ENCODE results near the gene EFHC2. TPM values are rescaled to one million over a fixed set of nuclear protein-coding genes. Genes with fewer than 3 reads are reported as not detected.
"Not testable (repeated sequence)": the region's sequence is repeated elsewhere in the genome, so short reads cannot be mapped to it uniquely, and the experiment has no call there.

Gene EFHC2
- total and polyA plus RNA-seq, 2 donors = 2.0 to 6.1 TPM

DNA sequence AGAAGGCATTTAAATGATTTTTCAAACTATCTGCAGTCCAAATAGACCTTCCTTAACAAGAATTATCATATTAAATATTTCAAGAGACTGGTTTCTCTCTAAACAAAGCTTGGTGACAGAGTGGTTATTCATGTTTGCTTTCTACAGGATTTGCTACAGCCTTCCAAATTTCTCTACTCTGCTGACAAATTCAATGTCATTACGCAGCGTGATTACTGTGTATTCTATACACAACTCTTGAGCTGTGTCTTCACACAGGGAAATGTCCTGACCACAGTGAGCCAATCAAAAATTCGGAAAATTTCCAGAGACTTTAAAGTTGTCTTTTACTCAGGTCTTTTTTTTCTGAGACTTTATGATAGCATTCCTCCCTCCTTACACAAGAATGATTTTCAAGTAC, 75.6 kb downstream of the EFHC2 start:
- WGBS = 58% methylated on average over 3 of the region's 3 CpGs
- Histone ChIP-seq H3K4me3 (ENCODE audit: low read depth, low read length) (no peak overlapping the region), H3K4me1 (ENCODE audit: insufficient read depth) (no peaks in the 10 kb centered on the region), H3K36me3 (ENCODE audit: insufficient read depth) (no peaks in the 10 kb centered on the region), H3K27ac (ENCODE audit: low read depth) (no peak overlapping the region)
- DNase-seq (ENCODE audit: extremely low spot score) = no peak

DNA sequence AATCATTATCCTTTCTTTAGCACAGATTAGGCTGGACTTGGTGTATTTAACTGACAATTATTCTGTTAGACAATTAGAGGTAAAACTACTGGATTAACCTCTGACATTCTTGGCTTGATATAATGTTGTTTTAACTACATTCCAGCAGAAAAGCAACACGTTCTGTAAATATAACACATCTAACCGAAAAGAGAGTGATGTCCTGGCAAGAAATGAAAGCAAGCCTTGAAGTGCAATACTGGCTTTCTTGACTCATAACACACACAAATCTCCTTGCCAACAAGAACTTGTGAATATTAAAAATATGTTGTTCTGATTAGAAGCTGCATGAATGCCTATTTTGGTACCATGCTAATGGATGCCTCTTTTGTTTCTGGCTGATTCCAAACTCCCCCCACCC, 76.4 kb downstream of the EFHC2 start:
- Histone ChIP-seq H3K27ac (ENCODE audit: low read depth) (no peak overlapping the region), H3K4me1 (ENCODE audit: insufficient read depth) (no peaks in the 10 kb centered on the region), H3K4me3 (ENCODE audit: low read depth, low read length) (no peak overlapping the region), H3K36me3 (ENCODE audit: insufficient read depth) (no peaks in the 10 kb centered on the region)
- 16% methylated on average over 2 of the region's 2 CpGs for WGBS
- DNase-seq (ENCODE audit: extremely low spot score) = no peak

DNA sequence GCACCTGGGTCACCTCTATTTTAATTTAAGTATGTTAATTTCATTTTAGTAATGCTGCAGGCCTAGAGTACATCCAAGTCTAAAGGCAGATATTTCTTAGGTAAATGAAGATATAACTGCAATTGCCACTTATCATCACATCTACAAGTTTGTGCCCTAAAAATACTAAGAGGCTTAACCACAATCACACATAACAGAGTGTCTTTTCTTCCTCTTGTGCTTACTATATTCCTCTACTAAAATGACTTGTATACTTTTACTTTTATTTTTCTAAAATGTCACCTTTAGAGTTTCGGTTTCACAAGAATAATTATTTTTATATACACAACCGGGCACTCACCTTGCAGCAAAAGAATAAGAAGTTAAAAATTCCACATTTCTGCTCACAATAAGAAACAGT, 77.9 kb downstream of the EFHC2 start:
- 95% methylated on average over 2 of the region's 2 CpGs for WGBS
- no peak for DNase-seq (ENCODE audit: extremely low spot score)

DNA sequence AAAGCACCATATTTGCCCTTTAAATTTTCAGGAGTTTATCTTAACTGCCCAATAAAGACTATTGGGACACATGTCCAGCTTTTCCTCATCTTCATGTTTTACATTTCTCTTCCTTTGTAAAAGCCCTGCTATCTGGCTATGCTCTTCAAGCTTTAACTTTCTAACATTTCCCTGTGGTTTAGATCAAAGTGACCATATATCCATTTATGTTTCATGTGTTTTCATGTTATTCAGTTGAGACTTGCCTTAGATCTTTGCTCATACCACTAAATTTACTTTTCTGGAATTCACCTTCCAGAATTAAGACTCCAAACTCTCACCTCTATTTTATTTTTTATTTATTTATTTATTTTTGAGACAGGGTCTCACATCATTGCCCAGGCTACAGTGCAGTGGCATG, 78.5 kb downstream of the EFHC2 start:
- Histone ChIP-seq H3K27ac (ENCODE audit: low read depth) (no peak overlapping the region), H3K36me3 (ENCODE audit: insufficient read depth) (no peaks in the 10 kb centered on the region), H3K4me3 (ENCODE audit: low read depth, low read length) (no peak overlapping the region), H3K4me1 (ENCODE audit: insufficient read depth) (no peaks in the 10 kb centered on the region)
- no peak for DNase-seq (ENCODE audit: extremely low spot score)

More for the DNA sequence above, 77.9 kb downstream of the EFHC2 start:
- Histone ChIP-seq H3K4me3 (ENCODE audit: low read depth, low read length) (no peak overlapping the region), H3K36me3 (ENCODE audit: insufficient read depth) (no peaks in the 10 kb centered on the region), H3K4me1 (ENCODE audit: insufficient read depth) (no peaks in the 10 kb centered on the region), H3K27ac (ENCODE audit: low read depth) (no peak overlapping the region)

DNA sequence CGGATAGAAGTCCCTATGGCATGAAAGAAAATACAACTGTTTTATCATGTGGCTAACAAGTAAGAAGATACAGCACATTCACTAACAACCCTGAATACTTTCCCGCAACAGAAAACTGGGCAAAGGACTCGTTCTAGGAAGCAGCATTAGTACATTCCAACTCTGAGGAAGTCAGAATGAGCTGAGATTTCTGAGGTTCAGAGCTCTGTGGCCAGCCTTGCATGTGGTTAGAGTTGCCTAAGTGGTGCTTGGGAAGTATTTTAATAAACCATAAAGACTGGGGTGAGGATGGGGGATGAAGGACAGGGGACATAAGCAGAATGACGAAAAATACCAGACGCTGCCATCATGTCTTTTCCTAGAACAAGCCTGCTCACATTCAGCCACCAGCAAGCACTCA, 82.2 kb downstream of the EFHC2 start:
- WGBS = 89% methylated on average over 5 of the region's 5 CpGs
- DNase-seq (ENCODE audit: extremely low spot score) = no peak
- H3K4me1 ChIP-seq (ENCODE audit: insufficient read depth) = no peaks in the 10 kb centered on the region
- no peak overlapping the region for H3K4me3 ChIP-seq (ENCODE audit: low read depth, low read length)
- H3K27ac ChIP-seq (ENCODE audit: low read depth) = no peak overlapping the region
- H3K36me3 ChIP-seq (ENCODE audit: insufficient read depth) = no peaks in the 10 kb centered on the region

DNA sequence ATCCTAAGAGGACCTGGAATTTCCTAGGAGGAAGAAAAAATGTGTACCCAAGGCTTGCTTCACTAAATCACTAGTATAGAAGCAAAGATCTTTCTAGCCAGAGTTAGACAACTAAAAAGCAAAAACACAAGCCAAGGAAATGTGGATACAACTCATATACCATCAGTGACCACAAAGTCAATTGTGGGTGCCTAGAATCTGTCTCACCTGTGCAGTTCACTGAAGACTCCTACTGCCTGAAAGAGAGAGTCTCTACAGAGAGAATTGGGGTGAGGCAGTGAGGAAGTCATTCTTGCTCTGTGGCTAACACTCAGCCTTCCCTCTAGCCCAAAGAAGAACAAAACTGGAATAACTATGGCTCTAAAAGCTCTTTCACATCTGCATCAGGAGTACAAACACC, 82.9 kb downstream of the EFHC2 start:
- H3K27ac ChIP-seq (ENCODE audit: low read depth) = no peak overlapping the region
- no peaks in the 10 kb centered on the region for H3K36me3 ChIP-seq (ENCODE audit: insufficient read depth)
- no peak overlapping the region for H3K4me3 ChIP-seq (ENCODE audit: low read depth, low read length)
- no peaks in the 10 kb centered on the region for H3K4me1 ChIP-seq (ENCODE audit: insufficient read depth)
- no peak for DNase-seq (ENCODE audit: extremely low spot score)

DNA sequence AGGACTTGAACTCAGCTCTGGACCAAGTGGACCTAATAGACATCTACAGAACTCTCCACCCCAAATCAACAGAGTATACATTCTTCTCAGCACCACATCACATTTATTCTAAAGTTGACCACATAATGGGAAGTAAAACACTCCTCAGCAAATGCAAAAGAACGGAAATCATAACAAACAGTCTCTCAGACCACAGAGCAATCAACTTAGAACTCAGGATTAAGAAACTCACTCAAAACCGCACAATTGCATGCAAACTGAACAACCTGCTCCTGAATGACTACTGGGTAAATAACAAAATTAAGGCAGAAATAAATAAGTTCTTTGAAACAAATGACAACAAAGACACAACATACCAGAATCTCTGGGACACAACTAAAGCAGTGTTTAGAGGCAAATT, 87.7 kb downstream of the EFHC2 start:
- not testable (repeated sequence) for DNase-seq (ENCODE audit: extremely low spot score); H3K4me3 ChIP-seq (ENCODE audit: low read depth, low read length); H3K36me3 ChIP-seq (ENCODE audit: insufficient read depth); H3K27ac ChIP-seq (ENCODE audit: low read depth); H3K4me1 ChIP-seq (ENCODE audit: insufficient read depth)
- WGBS = 84% methylated on average over 2 of the region's 2 CpGs

DNA sequence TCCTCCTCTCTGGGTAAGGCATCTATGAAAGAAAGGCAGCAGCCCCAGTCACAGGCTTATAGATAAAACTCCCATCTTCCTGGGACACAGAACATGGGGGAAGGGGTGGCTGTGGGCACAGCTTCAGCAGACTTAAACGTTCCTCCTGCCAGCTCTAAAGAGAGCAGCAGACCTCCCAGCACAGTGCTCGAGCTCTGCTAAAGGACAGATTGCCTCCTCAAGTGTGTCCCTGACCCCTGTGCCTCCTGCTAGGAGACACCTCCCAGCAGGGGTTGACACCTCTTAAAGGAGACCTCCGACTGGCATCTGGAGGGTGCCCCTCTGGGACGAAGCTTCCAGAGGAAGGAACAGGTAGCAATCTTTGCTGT, 89.9 kb downstream of the EFHC2 start:
- DNase-seq (ENCODE audit: extremely low spot score) = no peak
- no peaks in the 10 kb centered on the region for H3K36me3 ChIP-seq (ENCODE audit: insufficient read depth)
- H3K27ac ChIP-seq (ENCODE audit: low read depth) = no peak overlapping the region
- 54% methylated on average over 4 of the region's 4 CpGs for WGBS
- no peak overlapping the region for H3K4me3 ChIP-seq (ENCODE audit: low read depth, low read length)
- H3K4me1 ChIP-seq (ENCODE audit: insufficient read depth) = no peaks in the 10 kb centered on the region

DNA sequence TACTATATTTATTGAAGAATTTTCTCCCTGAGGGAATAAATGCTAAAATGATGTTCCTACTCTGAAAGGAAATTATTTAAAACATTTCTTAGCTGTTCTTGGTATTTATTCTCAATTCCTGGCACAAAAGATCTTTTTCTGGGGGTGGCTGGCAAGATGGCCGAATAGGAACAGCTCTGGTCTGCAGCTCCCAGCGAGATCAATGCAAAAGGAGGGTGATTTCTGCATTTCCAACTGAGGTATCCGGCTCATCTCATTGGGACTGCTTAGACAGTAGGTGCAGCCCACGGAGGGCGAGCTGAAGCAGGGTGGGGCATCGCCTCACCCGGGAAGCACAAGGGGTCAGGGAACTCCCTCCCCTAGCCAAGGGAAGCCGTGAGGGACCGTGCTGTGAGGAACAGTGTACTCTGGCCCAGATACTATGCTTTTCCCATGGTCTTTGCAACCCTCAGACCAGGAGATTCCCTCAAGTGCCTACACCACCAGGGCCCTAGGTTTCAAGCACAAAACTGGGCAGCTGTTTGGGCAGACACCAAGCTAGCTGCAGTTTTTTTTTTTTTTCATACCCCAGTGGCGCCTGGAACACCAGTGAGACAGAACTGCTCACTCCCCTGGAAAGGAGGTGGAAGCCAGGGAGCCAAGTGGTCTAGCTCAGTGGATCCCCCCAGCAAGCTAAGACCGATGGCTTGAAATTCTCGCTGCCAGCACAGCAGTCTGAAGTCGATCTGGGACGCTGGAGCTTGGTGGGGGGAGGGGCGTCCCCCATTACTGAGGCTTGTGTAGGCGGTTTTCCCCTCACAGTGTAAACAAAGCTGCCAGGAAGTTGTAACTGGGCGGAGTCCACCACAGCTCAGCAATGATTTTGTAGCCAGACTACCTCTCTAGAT, 90.5 kb downstream of the EFHC2 start:
- not testable (repeated sequence) for H3K4me3 ChIP-seq (ENCODE audit: low read depth, low read length); H3K27ac ChIP-seq (ENCODE audit: low read depth); H3K4me1 ChIP-seq (ENCODE audit: insufficient read depth); DNase-seq (ENCODE audit: extremely low spot score); H3K36me3 ChIP-seq (ENCODE audit: insufficient read depth)
- WGBS = 39% methylated on average over 17 of the region's 17 CpGs

GRCh38 chrX:44247468-44247867, 96.0 kb downstream of the EFHC2 start:
- no peaks in the 10 kb centered on the region for H3K36me3 ChIP-seq (ENCODE audit: insufficient read depth)
- WGBS = 94% methylated on average over 4 of the region's 4 CpGs
- no peak overlapping the region for H3K27ac ChIP-seq (ENCODE audit: low read depth)
- DNase-seq (ENCODE audit: extremely low spot score) = no peak
- no peaks in the 10 kb centered on the region for H3K4me1 ChIP-seq (ENCODE audit: insufficient read depth)
- no peak overlapping the region for H3K4me3 ChIP-seq (ENCODE audit: low read depth, low read length)

GRCh38 chrX:44246826-44247225, 96.6 kb downstream of the EFHC2 start:
- WGBS = 94% methylated on average over 2 of the region's 2 CpGs
- no peaks in the 10 kb centered on the region for H3K4me1 ChIP-seq (ENCODE audit: insufficient read depth)
- H3K36me3 ChIP-seq (ENCODE audit: insufficient read depth) = no peaks in the 10 kb centered on the region
- no peak for DNase-seq (ENCODE audit: extremely low spot score)
- H3K27ac ChIP-seq (ENCODE audit: low read depth) = no peak overlapping the region
- no peak overlapping the region for H3K4me3 ChIP-seq (ENCODE audit: low read depth, low read length)

DNA sequence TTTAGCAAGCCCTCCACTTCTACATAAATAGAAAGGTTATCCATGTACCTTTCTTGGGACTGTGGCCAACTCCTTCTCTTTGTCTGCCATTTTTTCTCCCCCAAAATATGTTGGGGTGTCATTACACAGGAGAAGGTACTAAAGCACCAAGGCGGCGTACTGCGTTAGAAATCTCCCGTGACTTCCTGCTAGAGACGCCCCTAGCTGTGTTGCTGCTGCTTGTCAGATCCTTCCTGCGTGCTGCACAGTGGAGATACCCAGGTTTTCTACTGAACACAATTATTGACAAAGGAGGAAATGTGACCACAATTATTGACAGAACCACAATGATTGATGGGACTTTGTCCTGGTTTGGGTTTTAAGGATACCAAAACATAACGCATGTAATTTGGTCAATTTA, 97.7 kb downstream of the EFHC2 start:
- no peaks in the 10 kb centered on the region for H3K4me1 ChIP-seq (ENCODE audit: insufficient read depth)
- H3K4me3 ChIP-seq (ENCODE audit: low read depth, low read length) = no peak overlapping the region
- H3K36me3 ChIP-seq (ENCODE audit: insufficient read depth) = no peaks in the 10 kb centered on the region
- WGBS = 87% methylated on average over 7 of the region's 7 CpGs
- DNase-seq (ENCODE audit: extremely low spot score) = no peak
- H3K27ac ChIP-seq (ENCODE audit: low read depth) = no peak overlapping the region

DNA sequence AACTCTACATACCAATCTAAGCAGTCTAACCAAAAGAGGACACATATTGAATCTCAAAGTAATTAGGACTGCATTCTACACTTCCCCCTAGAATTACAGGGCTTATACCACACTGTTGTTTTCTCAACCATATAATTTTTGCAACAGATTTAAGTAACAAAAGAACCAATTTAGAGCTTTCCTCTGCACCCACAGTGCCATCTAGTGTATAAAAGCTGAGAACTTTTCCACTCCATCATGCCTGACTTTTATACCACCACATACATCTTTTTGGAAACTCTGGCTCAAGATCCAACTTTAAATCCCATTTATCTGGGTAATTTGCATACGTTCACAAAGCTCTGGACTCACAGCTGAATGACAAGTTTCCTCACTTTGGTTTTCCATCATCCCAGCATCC, 99.5 kb downstream of the EFHC2 start:
- H3K27ac ChIP-seq (ENCODE audit: low read depth) = no peak overlapping the region
- H3K36me3 ChIP-seq (ENCODE audit: insufficient read depth) = no peaks in the 10 kb centered on the region
- no peaks in the 10 kb centered on the region for H3K4me1 ChIP-seq (ENCODE audit: insufficient read depth)
- WGBS = 31% methylated on average over 1 of the region's 1 CpG
- H3K4me3 ChIP-seq (ENCODE audit: low read depth, low read length) = no peak overlapping the region
- DNase-seq (ENCODE audit: extremely low spot score) = no peak

DNA sequence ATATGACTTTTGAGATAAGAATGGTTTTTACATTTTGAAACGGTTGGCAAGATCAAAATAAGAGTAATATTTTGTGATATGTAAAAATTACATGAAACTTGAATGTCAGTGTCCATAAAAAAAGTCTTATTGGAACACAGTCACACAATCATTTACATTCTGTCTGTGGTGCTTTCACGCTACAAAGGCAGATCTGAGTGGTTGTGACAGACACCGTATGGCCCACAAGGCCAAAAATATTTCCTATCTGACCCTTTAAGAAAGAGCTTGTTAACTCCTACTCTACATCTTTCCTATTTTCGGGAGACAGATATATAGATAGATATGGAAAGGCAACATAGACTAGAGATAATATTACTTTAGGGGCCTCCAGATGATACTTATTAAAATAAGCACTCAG, 101.9 kb downstream of the EFHC2 start:
- no peaks in the 10 kb centered on the region for H3K36me3 ChIP-seq (ENCODE audit: insufficient read depth)
- H3K4me1 ChIP-seq (ENCODE audit: insufficient read depth) = no peaks in the 10 kb centered on the region
- H3K4me3 ChIP-seq (ENCODE audit: low read depth, low read length) = no peak overlapping the region
- WGBS = 86% methylated on average over 4 of the region's 4 CpGs
- no peak for DNase-seq (ENCODE audit: extremely low spot score)
- no peak overlapping the region for H3K27ac ChIP-seq (ENCODE audit: low read depth)

- DNase-seq (ENCODE audit: extremely low spot score) = no peak
- no peak overlapping the region for H3K27ac ChIP-seq (ENCODE audit: low read depth)
- H3K36me3 ChIP-seq (ENCODE audit: insufficient read depth) = no peaks in the 10 kb centered on the region
- H3K4me1 ChIP-seq (ENCODE audit: insufficient read depth) = no peaks in the 10 kb centered on the region
- WGBS = 80% methylated on average over 1 of the region's 1 CpG
- H3K4me3 ChIP-seq (ENCODE audit: low read depth, low read length) = no peak overlapping the region
These were observed 103.4 kb downstream of the EFHC2 start for GRCh38 chrX:44240036-44240435.
